Renal cortex interstitium (tissue), 11 donors: ENCODE data around the gene ALPI. TPM values are rescaled to one million over a fixed set of nuclear protein-coding genes. Genes with fewer than 3 reads are reported as not detected.
A peak's percentile ranks its signal among the peaks of the same experiment; 100 is the strongest.

Experiments used
- DNase-seq, 11 donors: peaks; one replicate each; pipeline ENCODE4 v3.0.0-alpha.2; 2013; ENCODE audit warnings: low read depth in 9 of 11, low spot score in 4 of 11; ENCODE audit errors: extremely low read depth in 1 of 11
- polyA plus RNA-seq, 3 donors: library from polyadenylated mRNA; unstranded; fragments of 120-200 nt; gene quantifications; one replicate each; pipeline ENCODE4 v1.2.1, GENCODE V29; 2013; ENCODE audit not compliant: insufficient read length in 3 of 3

ALPI gene
- polyA plus RNA-seq, 3 donors = 0.06 to 0.07 TPM; not detected in 1

DNA sequence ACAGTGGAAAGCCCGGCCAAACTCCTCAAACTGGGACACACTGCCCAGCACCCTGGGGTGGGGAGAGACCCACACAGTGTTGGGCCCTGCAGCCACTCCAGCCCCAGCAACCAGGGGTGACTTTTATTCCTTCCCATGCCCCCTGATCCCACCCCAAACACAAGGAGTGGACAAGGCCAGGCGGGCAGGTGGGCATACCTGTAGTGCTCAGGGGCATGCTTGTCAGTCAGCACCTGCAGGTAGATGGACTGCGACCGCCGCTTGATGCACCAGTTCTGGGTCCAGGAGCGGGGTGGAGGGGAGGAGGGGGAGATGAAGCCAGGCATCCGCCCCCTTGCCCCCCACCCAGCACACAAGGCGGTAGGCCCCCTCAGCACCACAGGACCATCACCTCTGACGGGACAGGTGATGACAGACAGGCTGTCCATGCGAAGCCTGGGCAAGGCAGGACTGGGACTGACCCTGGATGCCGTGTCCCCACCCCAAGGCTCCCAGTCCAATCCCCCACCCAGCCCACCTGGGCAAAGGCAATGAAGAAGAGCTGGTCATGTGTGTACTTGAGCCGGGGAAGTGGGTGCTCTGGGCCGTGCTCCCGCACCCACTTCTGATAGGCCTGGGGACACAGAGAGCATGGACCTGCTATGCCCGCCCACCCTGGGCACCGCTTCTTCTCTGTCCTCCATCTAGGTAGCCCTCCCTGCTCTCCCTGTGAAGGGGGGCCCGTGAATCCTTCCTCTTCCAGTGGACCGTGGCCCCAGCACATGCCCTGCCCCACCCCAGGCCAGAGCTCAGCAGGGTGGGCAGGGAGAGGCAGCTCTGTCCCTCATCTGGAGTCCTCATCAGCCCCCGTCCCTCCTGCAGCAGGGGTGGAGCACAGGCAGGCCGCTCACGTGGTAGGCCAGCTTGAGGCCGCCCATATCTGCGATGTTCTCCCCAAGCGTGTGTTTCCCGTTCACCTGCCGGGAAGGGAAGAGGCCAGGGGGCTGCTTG, 24.5 kb downstream of the ALPI start:
- no peak for DNase-seq

DNA sequence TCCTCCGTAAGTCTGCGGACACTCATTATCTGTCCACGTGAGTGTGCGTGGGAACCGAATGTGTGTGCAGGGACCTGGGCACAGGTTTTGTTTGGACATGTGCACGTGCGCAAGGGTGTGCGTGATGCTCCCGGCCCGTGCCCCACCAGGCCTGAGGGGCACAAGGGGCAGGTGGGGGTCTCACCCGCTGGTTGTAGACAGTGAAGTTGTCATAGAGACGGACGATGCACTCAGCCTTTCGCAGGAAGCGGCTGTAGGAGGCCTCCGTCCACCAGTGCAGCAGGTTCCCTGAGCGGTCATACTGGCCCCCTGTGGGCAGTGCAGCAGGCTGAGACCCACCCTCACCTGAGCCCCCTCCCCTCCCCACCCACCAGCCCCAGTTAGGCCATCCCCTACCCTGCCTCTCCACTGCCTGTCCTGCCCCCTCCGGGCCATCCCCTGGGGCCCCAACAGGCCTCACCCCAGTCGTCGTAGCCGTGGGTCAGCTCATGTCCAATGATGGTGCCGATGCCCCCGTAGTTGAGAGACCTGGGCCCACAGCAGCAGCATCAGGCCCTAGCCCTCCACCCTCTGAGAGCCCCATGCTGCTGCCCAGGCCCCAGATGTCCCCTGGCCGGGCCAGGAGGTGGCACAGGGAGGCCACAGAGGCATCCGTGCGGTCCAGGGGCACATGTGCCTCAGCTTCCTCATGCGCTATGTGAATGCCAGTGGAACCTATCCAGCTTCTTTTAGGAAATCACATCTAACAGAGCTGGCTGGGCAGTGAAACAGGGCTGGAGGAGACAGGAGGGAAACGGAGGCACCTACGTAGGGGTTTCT, 25.6 kb downstream of the ALPI start:
- no peak for DNase-seq

DNA sequence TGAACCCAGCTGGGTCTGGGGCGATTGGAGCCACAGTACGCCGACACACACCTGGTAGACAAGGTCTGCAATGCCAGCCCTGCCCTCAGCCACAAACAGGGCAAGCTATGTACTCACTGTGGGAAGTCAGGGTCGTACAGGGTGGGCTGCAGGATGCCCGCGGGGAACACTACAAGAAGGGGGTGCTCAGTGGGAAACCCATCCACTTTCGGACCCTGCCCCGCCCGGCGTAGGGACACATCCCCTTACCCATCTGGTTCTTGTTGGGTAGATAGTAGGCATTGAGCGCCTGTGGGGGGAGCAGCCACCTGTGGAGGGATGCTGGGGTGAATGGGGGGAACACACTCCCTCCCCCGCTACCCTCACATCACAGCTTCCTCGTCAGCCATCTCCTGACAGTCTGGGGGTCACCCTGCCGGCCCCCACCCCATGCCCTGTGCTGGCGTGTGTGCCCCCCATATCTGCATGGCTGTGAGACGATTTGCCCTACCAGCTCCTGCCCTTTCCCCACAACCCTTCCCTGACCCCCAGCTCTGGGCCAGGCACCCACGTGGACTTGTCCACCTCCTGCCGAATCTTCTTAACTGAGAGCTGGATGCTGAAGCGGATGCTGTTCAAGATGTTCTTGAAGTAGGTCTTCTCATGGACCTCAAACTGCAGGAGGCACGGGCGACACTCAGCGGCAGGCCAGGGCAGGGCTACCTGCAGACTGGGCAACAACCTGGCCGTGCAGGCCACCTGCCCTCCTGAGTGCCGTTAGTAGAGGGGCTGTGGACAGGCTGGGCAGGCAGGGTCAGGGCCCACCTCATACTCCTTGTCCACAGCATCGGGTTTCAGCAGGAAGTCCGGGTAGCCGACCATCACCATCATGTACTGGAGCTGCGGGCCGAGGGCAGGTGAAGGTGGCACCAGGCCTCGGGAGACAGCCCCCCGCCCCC, 26.6 kb downstream of the ALPI start:
- DNase-seq = no peak

DNA sequence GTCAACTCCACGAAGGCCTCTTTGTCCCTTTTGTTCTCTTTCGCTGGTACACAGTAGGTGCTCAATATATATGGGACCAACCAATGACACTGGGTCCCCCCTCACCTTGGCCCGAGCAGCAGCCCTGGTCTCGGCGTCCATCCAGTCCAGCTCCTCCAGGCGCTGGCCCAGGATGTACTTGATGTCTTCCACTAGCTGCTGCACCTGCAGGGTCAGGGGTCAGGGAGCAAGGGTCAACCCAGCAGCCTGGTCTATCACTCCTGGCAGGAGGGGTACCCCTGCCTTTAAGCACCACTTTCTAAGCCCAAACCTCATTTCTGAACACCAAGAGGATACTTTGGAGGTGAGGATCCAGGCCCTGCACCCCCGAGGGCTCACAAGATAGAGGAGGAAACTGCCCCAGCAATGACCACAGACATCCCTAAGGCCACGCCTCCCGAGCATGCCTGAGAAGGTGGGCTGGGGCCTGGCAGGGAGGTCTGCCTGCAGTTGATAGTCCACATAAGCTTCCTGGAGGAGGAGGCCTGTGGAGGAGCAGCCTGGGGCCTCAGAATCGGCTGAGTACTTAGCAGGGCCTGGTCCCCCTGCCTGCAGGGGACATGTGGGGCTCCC, 27.5 kb downstream of the ALPI start:
- DNase-seq = no peak

DNA sequence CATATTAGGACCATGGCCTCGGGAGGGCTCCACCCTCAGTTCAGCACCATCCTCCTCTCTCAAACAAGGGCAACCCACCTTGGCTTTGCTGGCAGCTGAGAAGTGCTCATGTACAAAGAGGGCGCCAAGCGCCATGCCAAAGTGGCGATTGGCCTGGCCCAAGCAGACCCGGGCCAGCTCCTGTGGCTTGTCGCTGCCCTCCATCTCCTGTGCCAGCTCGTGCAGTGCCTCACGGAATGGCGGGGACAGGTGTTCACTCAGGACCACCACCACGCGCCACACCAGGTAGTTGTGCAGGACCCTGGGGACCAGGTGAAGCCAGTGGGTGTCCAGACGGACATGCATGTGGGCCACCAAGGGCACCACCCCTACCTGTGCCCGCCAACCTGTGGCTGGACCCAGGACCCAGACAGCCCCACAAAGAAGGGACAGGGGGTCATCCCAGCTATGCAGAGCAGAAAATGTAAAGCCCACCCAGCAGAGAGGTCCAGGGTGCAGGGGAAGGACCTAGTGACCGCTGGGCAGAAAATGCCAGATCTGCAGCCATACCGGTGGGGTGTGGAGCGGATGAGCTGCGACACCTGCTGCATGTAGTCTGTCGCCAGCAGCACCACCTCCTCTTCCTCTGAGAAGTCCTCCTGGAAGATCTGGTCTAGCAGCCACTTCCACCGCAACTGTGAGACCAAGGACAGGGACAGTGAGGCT, 28.1 kb downstream of the ALPI start:
- no peak for DNase-seq

DNA sequence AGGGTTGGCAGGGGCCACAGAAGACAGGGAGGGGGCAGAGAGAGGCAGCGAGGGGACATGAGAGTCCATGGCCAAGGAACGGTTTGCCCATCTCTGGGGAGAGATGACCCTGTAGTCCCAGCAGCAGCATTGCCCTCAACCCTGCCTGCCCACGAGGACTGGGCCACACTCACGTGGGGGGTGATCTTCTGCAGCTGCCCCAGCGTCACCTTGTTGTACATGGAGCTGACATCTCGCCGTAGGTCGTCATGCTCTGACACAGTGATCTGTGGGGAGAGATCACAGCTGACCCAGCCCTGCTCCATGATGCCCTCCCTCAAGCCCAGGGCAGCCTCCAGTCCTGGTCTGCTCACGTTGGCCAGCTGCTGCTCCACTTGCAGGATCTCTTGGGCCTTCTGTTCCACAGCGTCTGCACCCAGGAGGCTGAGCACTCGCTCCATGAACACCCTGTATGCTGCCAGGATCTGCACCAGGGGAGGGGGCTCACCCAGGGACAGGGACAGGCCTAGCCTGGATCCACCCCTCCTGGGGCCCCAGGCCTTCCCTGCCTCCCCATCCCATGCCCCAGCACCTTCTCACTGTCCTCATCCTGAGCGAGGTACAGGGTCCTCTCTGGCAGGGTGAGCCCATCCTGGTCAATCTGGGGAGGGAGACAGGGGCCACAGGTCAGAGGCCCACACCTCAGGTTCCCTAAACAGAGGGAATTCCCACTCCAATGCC, 28.8 kb downstream of the ALPI start:
- DNase-seq = no peak

DNA sequence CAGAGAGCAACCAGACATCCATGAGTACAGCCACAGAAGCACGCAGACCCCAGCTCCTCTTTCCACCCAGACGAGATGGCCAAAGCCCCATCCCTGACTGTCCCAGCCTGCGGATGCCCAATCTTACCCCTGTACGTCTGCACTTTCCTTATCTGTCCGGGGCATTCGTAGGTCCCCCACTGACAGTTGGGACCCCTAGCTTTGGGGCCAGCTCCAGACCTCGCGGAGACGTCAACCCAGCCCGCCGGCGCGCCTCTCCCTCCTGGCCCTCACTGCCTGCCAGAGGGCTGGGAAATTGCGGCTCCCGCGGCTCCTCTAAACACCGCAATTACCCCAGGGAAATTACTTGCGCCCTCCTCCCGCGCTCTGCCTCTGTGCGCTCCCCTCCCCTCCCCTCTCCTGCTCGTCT, 29.4 kb downstream of the ALPI start:
- DNase-seq = no peak

DNA sequence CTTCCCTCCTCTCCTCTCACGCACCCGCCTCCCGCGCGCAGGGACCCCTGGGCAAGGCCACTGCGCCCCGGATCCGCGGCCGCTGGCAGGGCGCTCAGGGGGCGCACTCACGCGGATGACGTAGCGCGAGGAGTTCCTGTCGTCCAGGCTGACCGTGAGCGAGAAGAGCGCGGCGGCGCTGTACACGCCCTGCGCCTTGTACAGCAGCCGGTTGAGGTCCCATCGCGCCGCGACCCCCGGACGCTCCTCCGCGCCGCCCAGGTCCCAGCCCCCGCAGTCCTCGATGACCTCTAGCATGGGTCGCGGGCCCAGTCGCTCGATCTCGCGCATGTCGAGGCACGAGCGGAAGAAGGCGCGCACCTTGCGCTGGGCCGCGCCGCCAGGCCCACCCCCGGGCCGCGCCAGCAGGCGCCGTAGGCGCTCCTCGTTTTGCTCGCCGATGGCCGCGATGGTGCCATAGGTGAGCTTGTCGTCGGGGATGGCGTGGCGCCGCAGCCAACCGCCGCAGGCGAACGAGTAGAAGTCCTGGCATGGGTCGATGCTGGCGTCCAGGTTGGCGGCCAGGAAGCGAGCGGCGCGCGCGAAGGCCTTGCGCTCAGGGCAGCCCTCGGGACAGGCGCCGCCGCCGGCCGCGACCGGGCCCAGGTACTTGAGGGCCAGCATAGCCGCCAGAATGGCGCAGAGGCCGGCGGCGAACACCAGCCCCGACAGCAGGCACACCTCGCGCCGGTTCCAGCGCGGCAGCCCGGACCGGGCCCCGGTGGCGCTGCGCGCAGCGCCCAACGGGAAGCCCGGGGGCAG, 30.0 kb downstream of the ALPI start:
- no peak for DNase-seq

DNA sequence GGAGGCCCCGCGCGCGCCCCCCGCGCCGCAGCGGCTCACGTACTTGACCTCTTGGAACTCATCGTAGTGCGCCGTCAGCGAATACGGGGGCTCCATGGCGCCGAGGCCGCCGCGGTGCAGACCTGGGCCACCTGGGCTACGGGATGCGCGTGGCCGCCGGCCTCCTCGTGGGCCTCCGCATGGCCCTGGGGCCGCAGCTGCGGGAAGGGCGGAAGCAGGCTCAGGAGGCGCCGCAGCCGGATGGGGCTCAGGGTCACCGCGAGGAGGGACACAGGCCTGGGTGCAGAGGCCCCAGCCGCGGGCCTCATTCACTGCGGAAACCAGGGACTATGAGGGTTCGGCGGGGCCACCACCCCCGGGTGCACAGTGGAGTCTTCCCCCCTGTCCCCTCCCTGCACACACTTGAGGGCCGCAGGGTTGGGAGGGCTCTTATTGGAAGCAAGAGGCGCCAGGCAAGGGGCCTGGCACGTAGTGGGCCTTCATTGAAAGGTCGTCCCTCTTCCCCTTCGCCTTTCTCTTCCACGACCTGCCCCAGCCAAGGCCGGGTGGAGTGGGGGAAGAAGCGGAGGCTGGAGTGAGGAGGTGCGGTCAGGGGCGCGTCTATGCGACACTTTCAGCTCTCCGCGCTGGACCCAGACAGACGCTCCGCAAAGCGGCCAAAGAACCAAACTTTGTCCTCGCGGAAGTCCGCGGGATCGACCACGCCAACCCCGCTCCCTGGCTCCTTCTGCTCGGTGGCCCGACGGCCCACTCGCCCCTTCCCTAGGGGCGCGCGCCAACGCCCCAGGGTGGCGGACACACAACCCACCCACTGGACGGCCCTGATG, 30.8 kb downstream of the ALPI start:
- DNase-seq = no peak

DNA sequence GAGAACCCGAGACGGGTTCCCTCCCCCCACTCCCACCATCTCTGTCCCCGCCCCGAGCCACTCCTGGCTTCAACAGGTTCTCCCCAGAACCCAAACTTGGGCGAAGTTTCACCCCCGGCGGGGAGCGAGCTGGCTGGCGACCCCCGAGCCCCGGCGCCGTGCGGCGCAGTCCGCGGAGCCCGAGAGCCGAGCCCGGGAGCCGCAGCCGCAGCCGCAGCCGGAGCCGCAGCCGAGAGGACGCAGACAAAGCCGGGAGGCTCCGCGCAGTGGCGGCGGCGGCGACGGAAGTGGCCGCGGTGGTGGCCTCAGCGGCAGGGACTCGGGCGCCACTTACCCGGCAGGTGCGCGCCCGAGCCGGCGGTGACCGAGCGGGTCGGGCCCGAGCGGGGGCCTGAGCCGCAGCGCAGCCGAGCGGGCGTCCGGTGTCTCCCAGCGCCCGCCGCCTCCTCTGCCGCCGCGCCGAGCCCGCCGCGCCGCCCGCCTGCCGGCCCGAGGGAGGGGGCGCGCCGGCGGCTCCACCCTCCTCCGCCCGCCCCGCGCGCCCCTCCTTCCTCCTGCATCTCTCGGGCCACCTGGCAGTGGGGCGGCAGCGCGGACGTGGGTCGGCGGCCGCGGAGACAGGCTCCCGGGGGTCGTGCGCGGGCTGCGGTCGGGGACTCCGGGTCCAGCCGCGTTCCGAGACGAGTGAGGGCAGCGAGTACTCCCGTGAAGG, 31.6 kb downstream of the ALPI start, which contains the start of gene ECEL1:
ECEL1 (minus strand) TSS at position 450 of the 712 bp plus-strand sequence. CDS start 1,181 bp downstream, outside the sequence.
- DNase-seq = peak in 1 of 11 donors; percentile 26

DNA sequence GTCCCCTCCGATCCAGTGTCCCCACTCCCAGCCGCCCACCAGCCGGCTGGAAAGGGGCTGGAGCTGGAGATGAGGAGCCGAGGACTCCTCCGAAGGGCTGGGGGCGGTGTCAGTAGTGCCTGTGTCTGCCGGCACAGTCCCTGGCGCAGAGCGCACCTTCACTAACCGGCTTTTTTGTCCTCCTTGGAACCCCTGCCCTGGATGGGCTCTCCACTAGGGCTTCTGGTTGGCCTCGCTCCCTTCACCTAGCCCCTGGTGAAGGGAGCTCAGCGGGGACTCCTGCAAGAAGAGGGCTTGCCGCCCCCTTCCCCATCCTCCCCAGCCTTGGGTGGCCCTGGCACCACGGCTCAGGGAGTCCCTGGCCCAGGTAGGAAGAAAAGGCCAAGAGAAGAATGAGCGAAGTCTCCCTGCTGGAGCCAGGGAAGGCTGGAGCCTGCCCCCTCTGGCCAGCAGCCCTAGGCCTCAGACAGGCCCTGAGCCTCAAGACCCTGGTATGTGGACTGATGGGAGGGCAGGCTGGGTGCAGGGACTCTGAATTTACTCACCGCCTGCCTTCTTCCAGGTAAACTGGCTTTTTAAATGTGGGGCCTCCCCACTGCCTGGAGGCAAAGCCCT, 32.3 kb downstream of the ALPI start:
- no peak for DNase-seq

DNA sequence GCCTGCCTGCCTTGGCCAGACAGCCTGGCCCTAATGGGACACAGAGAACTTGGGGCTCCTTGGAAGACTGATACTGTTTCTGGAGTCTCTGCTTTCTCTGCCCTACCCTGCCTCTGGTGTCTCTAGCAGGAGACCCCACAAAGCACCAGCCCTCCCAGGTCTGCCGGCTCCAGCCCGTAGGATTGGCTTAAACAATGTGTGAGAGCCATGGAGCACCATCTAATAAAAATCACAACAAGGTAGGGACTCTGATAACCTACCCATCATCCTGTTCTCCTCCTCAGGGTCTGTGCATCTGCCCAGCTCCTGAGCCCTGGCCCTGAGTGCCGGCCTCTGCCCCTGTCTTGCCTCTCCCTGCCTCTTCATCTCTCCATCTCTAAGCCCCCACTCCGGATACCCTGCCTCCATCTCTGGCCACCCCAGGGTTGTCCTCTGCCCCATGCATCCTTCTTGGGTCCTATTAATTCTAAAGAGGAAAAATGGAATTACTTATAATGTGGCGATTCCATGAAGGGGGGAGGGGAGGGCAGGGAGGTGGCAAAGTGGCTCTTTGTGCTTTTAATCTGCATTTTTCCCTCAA, 32.9 kb downstream of the ALPI start:
- no peak for DNase-seq

DNA sequence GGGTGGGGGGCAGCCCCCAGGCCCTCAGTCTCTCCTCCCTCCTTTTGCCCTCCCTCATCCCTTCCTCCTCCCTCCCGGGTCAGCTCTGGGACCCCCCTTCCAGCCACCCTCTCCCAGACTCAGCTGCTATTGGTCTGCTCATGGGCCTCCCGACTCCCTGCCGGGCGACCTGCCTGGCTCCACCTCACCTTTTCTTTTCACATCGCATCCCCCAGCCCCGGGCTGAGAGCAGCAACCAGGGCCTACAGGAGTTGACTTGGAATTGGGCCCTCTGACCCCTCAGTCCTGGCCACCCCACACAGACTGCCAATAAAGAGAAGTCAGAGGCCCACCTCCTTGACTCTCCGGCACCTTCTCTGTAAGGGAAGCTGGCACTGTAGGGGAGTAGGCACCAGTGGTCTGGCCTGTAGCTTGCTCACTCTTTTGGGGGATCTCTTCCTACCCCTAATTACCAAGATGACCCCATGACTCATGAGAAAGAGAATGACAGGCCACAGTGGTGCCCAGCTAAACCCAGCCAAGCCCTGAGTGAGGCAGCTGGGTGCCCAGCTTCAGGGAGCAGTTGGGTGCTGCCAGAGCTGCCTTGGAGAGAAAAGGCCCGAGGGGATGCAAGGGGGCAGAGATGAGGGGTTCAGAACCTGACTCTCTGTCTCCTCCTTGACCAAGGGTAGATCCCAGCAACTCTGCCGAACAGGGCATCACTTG, 33.7 kb downstream of the ALPI start:
- no peak for DNase-seq
